Activated CD4-positive, CD25-positive, alpha-beta regulatory T cell (primary cell): ENCODE results near the gene EIF4H.
"Not testable (repeated sequence)": the region's sequence is repeated elsewhere in the genome, so short reads cannot be mapped to it uniquely, and the experiment has no call there.

Experiments used
- DNase-seq, 4 experiments: peaks; one replicate each; lab custom pipeline; 2025; lab: John Stamatoyannopoulos, UW

Gene EIF4H

GRCh38 chr7:74224907-74225306, 50.8 kb downstream of the EIF4H start:
- DNase-seq = not testable (repeated sequence)

GRCh38 chr7:74225400-74225799, 51.2 kb downstream of the EIF4H start:
- no peak for DNase-seq

- DNase-seq = no peak
These were observed 52.5 kb downstream of the EIF4H start for GRCh38 chr7:74226633-74227032.

- no peak for DNase-seq
These were observed 55.1 kb downstream of the EIF4H start for GRCh38 chr7:74228951-74229900.

- no peak for DNase-seq
These were observed 56.5 kb downstream of the EIF4H start for GRCh38 chr7:74230446-74231231.

DNA sequence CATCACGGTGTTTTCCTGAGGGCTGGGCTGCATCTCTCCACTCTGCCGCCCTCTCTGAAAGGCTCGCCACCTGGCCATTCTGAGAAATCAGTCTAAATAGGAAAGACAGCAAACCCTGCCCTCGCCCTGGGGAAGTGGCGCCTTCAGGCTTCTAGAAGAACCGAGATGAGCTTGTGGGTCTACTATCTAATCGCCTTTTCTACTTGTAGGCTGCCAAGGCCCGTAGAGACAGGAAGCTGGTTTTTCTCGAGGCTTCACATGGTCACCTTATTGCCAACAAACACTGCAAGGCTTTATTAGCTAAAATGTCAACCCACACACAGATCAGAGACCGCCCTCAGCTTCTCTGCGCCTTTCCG, 57.1 kb downstream of the EIF4H start:
- no peak for DNase-seq

DNA sequence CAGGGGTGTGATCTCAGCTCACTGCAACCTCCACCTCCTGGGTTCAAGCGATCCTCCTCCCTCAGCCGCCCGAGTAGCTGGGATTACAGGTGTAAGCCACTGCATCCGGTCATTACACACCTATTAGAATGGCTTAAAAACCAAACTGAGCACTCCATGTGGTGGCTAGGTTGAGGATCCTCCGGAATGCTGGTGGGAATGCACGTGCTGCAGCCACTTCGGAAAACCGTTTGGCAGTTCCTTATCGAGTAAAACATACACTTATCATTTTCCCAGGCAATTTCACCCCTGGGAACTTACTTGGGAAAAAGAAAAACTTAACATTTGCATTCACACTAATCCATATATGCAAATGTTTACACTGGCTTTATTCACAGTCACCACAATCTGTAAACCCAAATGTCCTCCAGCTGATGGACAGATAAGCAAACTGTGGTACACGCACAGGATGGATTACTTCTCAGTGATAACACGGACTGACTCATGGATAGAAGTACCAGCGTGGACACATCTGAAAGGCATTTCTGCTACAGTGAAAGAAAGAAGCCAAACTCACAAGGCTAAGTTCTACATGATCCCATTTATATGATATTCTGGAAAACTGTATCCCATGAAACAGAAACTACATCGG, 59.6 kb downstream of the EIF4H start:
- no peak for DNase-seq

DNA sequence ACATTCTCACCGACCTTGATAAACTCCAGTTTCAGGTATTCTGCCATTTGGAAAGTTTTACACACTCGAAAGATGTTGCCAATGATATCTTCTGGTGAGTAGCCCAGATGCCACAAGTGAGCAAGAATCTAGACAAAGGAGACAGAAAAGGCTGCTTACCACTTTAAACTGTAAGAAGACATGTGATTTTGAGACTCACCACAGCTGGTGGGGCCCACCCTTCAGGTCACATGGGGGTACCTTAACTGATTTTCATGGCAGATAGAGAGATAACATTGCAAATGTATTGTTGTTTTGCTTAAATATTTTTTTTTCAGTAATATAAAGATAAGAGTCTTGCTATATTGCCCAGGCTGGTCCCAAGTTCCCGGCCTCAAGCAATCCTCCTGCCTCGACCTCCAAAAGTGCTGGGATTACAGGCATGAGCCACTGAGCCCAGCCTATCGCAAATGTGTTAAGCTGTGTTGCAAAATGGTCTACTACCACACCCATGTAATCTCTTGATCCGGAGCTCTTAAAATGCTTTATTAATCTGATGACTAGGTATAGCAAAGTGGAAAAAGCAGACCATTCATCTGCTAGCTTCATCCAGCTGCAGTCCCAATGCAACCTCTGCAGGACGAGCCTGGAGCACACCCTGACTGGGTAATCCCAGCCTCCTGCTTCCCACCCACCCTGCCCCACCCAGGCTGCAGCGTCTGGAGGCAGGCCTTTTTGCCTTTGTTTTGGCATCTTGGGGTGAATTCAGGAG, 61.5 kb downstream of the EIF4H start:
- DNase-seq = no peak

GRCh38 chr7:74236284-74236683, 62.1 kb downstream of the EIF4H start:
- no peak for DNase-seq

DNA sequence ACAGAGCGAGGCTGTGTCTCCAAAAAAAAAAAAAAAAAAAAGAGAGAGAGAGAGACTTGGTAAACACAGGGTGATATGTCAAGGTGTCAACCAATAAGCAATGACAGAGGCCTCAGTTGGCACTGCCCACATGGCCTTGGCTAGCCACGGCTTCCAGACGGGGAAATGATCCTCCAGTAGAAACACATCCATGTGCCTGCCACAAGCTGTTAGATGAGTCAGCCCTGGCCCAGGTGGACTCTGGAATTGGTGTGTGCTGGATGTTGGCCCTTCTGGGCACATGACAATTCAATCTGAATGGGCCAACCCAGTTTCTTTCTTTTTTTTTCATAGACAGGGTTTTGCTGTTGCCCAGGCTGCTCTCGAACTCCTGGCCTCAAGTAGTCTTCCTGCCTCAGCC, 66.3 kb downstream of the EIF4H start:
- no peak for DNase-seq

DNA sequence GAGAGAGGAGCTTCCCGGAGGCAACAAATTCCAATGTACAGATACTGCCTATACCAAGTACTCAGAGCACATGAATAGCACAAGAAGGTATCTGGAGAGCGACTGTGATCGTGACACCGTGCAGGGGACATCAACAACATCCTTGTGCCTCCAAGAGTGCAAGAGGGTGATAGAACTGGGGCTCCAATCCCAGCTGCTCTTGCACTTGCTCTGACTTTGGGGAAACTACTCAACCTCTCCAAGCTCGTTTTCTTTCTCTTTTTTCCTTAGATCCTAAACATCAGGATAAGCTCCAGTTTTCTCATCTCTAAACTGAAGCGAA, 67.9 kb downstream of the EIF4H start:
- DNase-seq = no peak

GRCh38 chr7:74246497-74246896, 72.3 kb downstream of the EIF4H start:
- no peak for DNase-seq
